Measurements from ENCODE around the gene DNAJB2.
"Not testable (repeated sequence)": the region's sequence is repeated elsewhere in the genome, so short reads cannot be mapped to it uniquely, and the experiment has no call there.

DNAJB2 gene

GRCh38 chr2:219285373-219285735, 6.2 kb downstream of the DNAJB2 start:
- DNase-seq (ENCODE audit: low read depth, low spot score), result no peak

GRCh38 chr2:219285894-219286425, 6.8 kb downstream of the DNAJB2 start:
- peak; percentile 69 for DNase-seq (ENCODE audit: low read depth, low spot score)

DNA sequence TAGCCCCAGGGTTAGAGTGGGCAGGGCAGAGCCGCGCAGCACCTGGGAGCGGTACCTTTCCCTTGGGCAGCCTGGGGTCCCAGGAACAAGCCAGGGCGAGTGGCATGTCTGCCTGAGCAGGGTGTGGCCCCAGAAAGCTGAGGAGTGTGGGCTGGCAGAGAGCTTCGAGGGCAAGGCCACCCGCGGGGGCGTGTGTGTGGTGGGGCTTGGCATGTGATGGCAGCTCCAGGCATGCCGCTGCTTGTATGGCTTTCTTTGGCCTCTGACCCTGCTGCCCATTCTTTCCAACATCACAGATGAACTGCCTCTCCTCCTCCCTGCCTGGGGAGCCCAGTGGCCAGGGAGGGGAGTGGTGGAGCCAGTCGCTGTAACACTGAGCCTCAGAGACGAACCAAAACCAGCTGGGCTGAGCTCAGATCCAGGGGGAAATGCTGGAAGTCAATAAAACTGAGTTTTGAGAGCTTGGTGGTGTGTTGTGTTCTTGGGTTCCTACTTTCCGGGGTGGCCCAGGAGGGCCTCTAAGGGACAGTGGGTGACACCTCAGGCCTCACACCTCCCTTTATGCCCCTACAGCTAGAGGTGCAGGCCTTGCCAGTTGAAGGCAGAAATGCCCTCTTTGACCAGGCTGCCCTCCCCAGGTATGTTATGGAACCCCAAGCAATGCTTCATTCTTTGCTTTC, 7.4 kb downstream of the DNAJB2 start:
- DNase-seq (ENCODE audit: low read depth, low spot score), result peak; percentile 27

- not testable (repeated sequence) for DNase-seq (ENCODE audit: low read depth, low spot score)
Observed at GRCh38 chr2:219287116-219287440, 7.9 kb downstream of the DNAJB2 start.

DNA sequence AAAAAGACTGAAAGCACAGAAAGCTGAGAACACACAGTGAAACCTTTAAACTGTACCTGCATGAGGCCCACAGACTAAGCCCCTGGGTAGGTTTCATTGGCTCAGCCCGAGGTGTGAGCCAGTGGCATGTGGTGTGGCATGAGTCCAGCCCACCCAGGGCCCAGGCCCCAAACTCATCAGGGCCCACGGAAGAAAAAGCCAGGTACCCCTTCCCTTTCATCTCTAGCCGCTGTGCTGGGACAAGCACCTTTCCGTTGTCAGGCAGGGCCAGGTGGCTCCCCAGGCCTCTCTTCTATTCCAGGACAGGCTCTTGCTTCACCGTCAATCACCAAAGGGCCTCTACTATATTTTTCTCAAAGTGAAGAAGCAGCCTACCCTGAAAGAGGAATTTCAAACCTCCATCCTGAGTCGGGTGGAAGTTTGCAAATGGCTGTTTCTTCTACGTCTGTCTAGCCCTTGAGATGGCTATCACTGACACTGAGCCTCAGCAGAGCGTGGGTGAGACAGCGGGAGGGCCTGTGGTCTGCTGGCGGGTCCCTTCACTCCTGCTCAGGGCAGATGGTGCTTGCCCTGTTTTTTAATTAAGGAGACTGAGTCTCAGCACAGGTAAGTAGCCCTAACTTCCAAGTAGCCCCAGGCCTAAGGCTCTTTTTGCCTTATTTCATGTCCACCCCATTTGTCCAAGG, 8.6 kb downstream of the DNAJB2 start:
- DNase-seq (ENCODE audit: low read depth, low spot score), result no peak

- no peak for DNase-seq (ENCODE audit: low read depth, low spot score)
Observed at GRCh38 chr2:219289195-219289536, 10.0 kb downstream of the DNAJB2 start.

GRCh38 chr2:219289537-219290361, 10.6 kb downstream of the DNAJB2 start:
- peak; percentile 96 for DNase-seq (ENCODE audit: low read depth, low spot score)

GRCh38 chr2:219290381-219291171, 11.4 kb downstream of the DNAJB2 start:
- no peak for DNase-seq (ENCODE audit: low read depth, low spot score)

- no peak for DNase-seq (ENCODE audit: low read depth, low spot score)
Observed at GRCh38 chr2:219291394-219291793, 12.2 kb downstream of the DNAJB2 start.

GRCh38 chr2:219291910-219292490, 12.8 kb downstream of the DNAJB2 start:
- no peak for DNase-seq (ENCODE audit: low read depth, low spot score)

GRCh38 chr2:219292616-219293015, 13.4 kb downstream of the DNAJB2 start:
- DNase-seq (ENCODE audit: low read depth, low spot score), result no peak

GRCh38 chr2:219293736-219294231, 14.6 kb downstream of the DNAJB2 start:
- no peak for DNase-seq (ENCODE audit: low read depth, low spot score)

- peak; percentile 94 for DNase-seq (ENCODE audit: low read depth, low spot score)
Observed at GRCh38 chr2:219294356-219295351, 15.5 kb downstream of the DNAJB2 start.

- DNase-seq (ENCODE audit: low read depth, low spot score), result no peak
Observed at GRCh38 chr2:219296142-219296541, 17.0 kb downstream of the DNAJB2 start.

GRCh38 chr2:219296631-219297391, 17.6 kb downstream of the DNAJB2 start:
- no peak for DNase-seq (ENCODE audit: low read depth, low spot score)

DNA sequence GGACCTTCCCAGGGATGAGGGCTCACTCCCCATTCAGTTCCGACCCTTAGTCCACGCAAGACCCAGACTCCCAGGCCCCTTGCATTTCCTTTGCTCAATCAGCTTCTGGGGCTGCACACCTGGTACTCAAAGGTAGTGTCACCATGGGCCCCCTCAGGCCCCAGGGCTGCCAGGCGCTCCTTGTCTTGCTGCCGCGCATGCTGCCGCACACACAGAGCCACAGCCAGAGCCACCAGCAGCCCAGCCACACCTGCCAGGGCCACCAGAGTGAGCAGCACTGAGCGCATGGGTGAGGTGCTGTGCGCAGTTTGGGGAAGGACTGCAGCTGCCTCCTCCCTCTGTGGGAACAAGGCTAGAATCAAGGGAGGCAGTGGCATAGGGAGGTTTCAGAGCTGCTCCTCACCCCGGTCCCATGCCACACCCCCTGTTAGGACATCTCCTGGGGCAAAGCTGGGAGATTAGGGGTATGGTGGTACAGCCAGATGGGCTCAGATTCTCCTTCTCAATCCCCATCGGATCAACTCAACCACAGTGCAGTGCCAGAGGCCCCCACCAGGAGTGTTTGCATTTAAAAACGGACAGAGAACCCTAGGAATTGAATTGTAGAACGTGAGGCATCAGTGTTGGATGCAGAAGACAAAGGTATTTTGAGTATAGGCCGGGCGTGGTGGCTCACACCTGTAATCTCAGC, 18.7 kb downstream of the DNAJB2 start:
- DNase-seq (ENCODE audit: low read depth, low spot score), result no peak

GRCh38 chr2:219298759-219299371, 19.7 kb downstream of the DNAJB2 start:
- peak; percentile 90 for DNase-seq (ENCODE audit: low read depth, low spot score)

- no peak for DNase-seq (ENCODE audit: low read depth, low spot score)
Observed at GRCh38 chr2:219299372-219299760, 20.2 kb downstream of the DNAJB2 start.

All from astrocyte of the hippocampus (primary cell).